ENCODE measurements around the gene SCYGR7.

The SCYGR7 gene

DNA sequence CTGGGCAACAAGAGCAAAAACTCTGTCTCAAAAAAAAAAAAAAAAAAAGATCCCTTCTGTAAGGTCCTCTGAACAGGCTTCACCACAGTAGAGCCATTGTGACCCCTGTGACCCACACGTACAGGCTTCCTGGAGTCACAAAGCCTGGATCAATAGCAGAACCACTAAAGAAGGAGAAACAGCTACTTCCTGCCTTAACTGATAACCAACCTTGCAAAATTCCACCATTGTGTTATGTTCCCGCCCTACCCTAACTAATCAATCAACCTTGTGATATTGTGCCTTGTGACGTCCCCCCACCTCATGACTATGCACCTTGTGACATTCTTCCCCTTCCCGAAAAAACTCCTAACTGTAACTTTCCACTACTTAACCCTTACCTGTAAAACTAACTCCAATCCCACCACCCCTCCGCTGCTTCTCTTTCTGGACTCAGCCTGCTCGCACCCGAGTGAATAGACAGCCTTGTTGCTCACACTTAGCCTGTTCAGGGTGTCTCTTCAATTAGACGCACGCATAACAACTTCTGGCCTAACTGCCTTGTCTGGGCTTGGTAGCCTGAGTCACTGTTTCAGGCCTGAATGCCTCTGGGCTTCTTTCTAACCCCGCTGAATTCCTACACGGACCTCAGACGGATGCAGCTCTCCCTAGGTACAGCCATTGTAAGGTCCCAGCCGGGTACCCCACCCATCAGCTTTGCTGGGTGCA is 31.4 kb downstream of the SCYGR7 start:
- DNase-seq: no peak

DNA sequence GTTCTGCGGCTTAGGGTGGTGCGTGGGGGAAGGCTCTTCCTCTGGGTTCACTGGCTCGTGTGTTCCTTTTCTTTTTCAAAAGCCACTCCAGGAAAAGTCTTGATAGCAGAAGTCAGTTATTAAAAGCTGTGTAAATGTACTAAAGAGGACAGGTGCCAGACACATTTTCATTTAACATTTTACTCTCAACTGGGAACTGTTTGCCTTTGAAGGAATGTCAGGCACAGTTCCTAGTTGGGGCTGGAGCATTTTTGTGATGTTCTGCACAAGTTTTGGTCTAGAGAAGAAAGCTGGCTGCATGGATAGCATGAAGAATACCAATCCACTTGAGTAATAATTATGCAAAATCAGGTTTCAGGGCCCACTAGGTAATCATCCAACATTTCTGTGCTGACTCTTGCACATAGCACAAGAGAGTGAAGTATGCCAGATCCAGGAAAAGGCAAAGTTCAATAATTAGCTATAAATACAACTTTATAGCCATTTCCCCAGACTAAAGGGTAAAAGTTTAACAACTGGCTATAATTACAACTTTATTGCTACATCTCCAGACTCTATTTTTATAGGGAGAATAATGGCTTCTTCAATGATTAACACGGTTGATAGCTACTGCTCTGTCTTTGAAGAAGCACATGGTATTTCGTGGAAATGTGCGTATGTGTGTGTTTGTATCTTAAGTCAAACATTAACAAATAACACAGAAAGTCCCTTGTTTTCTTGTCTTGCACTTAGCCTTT is 33.8 kb downstream of the SCYGR7 start:
- DNase-seq: no peak

DNA sequence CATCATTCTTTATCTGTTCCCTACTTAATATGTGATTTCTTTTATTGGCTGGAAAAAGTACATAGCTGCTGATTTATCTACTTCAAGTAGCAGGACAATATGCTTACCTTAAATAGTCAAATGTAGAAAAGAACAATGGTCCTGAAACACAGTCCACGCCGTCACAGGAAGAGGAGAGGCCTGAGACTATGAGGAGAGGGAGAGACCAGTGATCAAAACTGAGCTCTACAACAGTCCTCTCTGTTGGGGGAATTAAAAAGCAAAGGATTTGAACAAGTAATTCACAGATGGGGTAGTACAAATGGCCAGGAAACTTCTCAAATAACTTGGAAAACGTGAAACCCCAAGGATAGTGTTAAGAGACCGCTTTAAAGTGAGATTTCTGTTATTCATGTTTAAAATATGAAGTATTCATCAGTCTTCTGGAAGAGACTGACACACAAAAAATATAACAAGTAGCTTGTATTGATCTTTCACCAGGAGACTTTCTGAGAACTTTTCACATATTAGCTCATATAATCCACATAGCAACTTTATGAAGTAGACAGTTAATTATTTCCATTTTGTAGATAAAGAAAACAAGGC is 37.7 kb downstream of the SCYGR7 start:
- DNase-seq: no peak

- DNase-seq: peak; percentile 78
Measured at GRCh38 chr2:227766373-227766883, 38.3 kb downstream of the SCYGR7 start.

DNA sequence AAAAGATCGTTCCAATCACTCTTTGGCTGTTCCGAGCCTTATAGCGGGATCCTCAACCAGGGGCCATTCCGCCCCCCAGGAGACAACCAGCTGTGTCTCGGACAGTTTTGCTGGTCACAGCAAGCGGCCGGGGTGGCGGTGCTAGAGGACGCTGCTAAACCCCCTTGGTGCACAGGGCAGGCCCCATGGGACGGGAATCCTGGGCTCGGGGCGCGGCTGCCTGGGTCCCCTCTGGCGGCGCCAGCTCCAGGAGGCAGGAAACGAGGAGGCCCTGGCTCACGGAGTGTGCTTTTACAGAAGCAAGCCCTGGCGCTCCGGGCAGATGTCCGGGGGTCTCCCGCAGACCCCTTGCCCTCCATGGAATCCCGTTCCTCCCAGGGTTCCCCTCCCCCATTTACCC is 39.7 kb downstream of the SCYGR7 start:
- no peak for DNase-seq

DNA sequence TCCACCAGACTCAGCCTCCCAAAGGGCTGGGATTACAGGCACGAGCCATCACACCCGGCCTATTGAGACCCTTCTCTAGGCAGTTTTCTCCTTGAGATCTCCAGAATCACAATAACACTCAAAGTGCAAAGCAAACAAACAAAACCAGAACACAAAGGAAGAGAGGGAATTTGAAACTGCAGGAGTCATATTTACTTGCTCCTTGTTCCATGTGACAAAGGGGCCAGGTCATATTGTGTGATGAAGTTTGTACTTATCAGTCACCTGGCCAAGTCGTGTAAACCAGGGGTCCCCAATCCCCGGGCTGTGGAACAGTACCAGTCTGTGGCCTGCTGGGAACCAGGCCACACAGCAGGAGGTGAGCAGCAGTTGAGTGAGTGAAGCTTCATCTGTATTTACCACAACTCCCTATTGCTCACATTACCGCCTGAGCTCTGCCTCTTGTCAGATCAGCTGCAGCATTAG is 44.1 kb downstream of the SCYGR7 start:
- no peak for DNase-seq

DNA sequence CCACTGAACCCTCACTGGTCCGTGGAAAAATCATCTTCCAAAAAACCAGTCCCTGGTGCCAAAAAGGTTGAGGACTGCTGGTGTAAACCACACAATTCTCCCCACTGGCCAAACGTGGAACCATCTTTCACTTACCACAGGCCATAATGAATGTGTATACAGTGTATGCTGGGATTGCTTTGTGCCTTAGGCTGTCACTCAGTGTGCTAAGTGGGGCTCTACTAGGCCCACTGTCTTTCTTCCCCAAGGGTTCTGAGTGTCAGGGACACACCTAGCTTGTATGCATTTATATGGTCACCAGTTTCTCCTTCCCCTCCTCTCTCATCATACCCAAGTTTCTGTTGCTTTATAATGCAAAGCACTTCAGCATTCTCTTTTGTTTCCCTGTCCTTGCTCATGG is 44.8 kb downstream of the SCYGR7 start:
- DNase-seq: no peak

- DNase-seq: no peak
Measured at GRCh38 chr2:227774011-227774624, 46.0 kb downstream of the SCYGR7 start.

GRCh38 chr2:227774895-227775842 is 47.0 kb downstream of the SCYGR7 start:
- DNase-seq: no peak
